Smooth muscle cell (in vitro differentiated cells): Measurements from ENCODE around the gene OTOP3. TPM values are rescaled to one million over a fixed set of nuclear protein-coding genes. Genes with fewer than 3 reads are reported as not detected.

ENCODE experiments used
- DNase-seq: peaks from one replicate; lab custom pipeline; 2025; ENCODE audit not compliant: unreplicated experiment; lab: John Stamatoyannopoulos, UW
- H2AFZ ChIP-seq: fragments of 200-600 bp; sonication (generic); 2 replicates; pipeline ENCODE4 v1.6.0; 2016; ENCODE audit warnings: antibody characterized with exemption, low read depth, mild to moderate bottlenecking
- H3F3A ChIP-seq: fragments of 200-600 bp; sonication (generic); 2 replicates; pipeline ENCODE4 v1.6.0; 2017; ENCODE audit warnings: antibody characterized with exemption, low read depth
- H3K27ac ChIP-seq: fragments of 200-600 bp; sonication (generic); 2 replicates; pipeline ENCODE4 v1.5.1; 2016; ENCODE audit warnings: low read depth, mild to moderate bottlenecking
- H3K27me3 ChIP-seq: fragments of 200-600 bp; sonication (generic); 2 replicates; pipeline ENCODE4 v1.6.1; 2016; ENCODE audit warnings: low read depth, mild to moderate bottlenecking
- H3K36me3 ChIP-seq: fragments of 200-600 bp; sonication (generic); 2 replicates; pipeline ENCODE4 v1.5.1; 2016; ENCODE audit warnings: low read depth
- H3K4me1 ChIP-seq: fragments of 200-600 bp; sonication (generic); 2 replicates; pipeline ENCODE4 v1.5.1; 2016; ENCODE audit warnings: low read depth
- H3K4me2 ChIP-seq: fragments of 200-600 bp; sonication (generic); 2 replicates; pipeline ENCODE4 v1.6.0; 2016; ENCODE audit warnings: mild to moderate bottlenecking
- H3K4me3 ChIP-seq: fragments of 200-600 bp; sonication (generic); 2 replicates; pipeline ENCODE4 v1.5.1; 2016; ENCODE audit warnings: mild to moderate bottlenecking
- H3K79me2 ChIP-seq: fragments of 200-600 bp; sonication (generic); 2 replicates; pipeline ENCODE4 v1.6.0; 2016; ENCODE audit warnings: low read depth, mild to moderate bottlenecking
- H3K9ac ChIP-seq: fragments of 200-600 bp; sonication (generic); 2 replicates; pipeline ENCODE4 v1.6.0; 2016; ENCODE audit warnings: low read depth
- H3K9me3 ChIP-seq: fragments of 200-600 bp; sonication (generic); replicated peaks from 2 replicates; pipeline ENCODE4 v1.5.1; 2016; ENCODE audit warnings: low read depth
- H4K20me1 ChIP-seq: fragments of 200-600 bp; sonication (generic); 2 replicates; pipeline ENCODE4 v1.6.0; 2016; ENCODE audit warnings: low read depth
- WGBS: methylation state at CpG from one replicate; pipeline ENCODE4 v1.1.7; 2016; ENCODE audit warnings: low lambda C conversion rate; 5-methylcytosine and 5-hydroxymethylcytosine counted together
- polyA plus RNA-seq: library from polyadenylated mRNA; unstranded; fragments of >200 nt; fragmentation: Nextera tagmentation; extraction: Ambion mirVana; gene quantifications from 2 replicates; pipeline ENCODE4 v1.2.1, GENCODE V29; 2016
- total RNA-seq: library from RNA; depleted of rRNA; stranded (reverse); fragments of >200 nt; gene quantifications from 2 replicates; pipeline ENCODE4 v1.2.3, GENCODE V29; 2014
- TF ChIP-seq, protein P1 (sequence below): fragments of 200-600 bp; sonication (generic); IDR thresholded peaks from 2 replicates; pipeline ENCODE4 v1.5.1; 2017; ENCODE audit warnings: borderline replicate concordance, mild to moderate bottlenecking, antibody characterized with exemption; ENCODE audit not compliant: insufficient read depth, poor library complexity, severe bottlenecking

OTOP3 gene
- total and polyA plus RNA-seq, 2 experiments from 2014 or later: not detected

DNA sequence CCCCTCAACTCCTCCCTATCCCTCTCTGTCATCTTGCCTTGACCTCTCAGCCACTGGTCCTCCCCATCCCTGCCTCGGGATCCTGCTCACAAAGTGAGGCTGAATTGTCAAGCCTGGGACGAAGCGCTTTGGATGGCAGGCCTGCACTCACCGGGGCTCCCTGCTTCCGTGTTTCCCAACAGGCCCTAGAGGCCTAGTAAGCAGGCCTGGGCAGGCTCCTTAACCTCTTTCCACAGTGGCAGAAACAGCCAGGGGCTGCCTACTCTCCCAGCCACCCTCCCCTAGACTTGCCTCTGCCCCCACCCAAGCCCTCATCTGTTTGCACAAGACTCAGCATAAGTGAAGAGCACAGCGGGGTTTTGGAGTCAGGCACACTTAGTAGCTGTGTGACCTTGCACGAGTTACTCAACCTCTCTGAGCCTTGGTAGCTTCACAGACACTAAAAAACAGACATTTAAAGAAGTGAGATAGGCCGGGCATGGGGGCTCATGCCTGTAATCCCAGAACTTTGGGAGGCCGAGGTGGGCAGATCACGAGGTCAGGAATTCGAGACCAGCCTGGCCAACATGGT, 37.2 kb upstream of the OTOP3 start:
- no peak overlapping the region for H2AFZ ChIP-seq
- H3K36me3 ChIP-seq: no peaks in the 10 kb centered on the region
- 81% methylated on average over 11 of the region's 11 CpGs for WGBS
- no peak overlapping the region for H3K9ac ChIP-seq
- no peak overlapping the region for H3K27ac ChIP-seq
- H3F3A ChIP-seq: no peaks in the 10 kb centered on the region
- H3K79me2 ChIP-seq: no peaks in the 10 kb centered on the region
- no peaks in the 10 kb centered on the region for H3K4me1 ChIP-seq
- no peak for DNase-seq
- no peaks in the 10 kb centered on the region for H3K9me3 ChIP-seq
- no peaks in the 10 kb centered on the region for H4K20me1 ChIP-seq
- H3K4me2 ChIP-seq: no peak overlapping the region
- TF ChIP-seq, protein P1, sequence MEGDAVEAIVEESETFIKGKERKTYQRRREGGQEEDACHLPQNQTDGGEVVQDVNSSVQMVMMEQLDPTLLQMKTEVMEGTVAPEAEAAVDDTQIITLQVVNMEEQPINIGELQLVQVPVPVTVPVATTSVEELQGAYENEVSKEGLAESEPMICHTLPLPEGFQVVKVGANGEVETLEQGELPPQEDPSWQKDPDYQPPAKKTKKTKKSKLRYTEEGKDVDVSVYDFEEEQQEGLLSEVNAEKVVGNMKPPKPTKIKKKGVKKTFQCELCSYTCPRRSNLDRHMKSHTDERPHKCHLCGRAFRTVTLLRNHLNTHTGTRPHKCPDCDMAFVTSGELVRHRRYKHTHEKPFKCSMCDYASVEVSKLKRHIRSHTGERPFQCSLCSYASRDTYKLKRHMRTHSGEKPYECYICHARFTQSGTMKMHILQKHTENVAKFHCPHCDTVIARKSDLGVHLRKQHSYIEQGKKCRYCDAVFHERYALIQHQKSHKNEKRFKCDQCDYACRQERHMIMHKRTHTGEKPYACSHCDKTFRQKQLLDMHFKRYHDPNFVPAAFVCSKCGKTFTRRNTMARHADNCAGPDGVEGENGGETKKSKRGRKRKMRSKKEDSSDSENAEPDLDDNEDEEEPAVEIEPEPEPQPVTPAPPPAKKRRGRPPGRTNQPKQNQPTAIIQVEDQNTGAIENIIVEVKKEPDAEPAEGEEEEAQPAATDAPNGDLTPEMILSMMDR: no peak
- no peak overlapping the region for H3K4me3 ChIP-seq
- peaks cover 41% of the 10 kb centered on the region for H3K27me3 ChIP-seq

DNA sequence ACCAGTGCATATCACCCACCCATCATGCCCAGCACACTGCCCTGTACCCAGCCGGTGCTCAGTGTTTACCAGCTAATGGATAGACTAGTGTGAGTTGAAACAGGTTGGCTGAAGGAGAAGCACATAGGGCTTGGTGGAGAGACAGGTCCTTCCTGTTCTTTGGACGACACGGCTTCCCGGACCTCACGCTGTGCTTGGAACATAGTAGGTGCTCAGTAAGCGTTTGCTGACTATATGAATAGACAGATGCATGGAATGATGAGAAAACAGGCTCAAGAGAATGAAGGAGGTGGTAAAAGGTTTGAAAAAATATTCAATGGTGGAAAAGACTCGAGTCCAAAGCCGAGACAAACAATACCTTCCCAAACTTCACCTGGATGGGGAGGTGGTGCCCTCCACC, 35.5 kb upstream of the OTOP3 start:
- WGBS: 89% methylated on average over 8 of the region's 8 CpGs
- Histone ChIP-seq H3K27ac (no peak overlapping the region), H3K79me2 (no peaks in the 10 kb centered on the region), H4K20me1 (no peaks in the 10 kb centered on the region), H3K4me2 (no peak overlapping the region), H3K4me3 (no peak overlapping the region), H3K9ac (no peak overlapping the region), H3K36me3 (no peaks in the 10 kb centered on the region), H2AFZ (no peak overlapping the region), H3F3A (no peaks in the 10 kb centered on the region), H3K9me3 (no peaks in the 10 kb centered on the region), H3K27me3 (peaks cover 24% of the 10 kb centered on the region), H3K4me1 (no peaks in the 10 kb centered on the region)
- TF ChIP-seq, protein P1: no peak
- no peak for DNase-seq

DNA sequence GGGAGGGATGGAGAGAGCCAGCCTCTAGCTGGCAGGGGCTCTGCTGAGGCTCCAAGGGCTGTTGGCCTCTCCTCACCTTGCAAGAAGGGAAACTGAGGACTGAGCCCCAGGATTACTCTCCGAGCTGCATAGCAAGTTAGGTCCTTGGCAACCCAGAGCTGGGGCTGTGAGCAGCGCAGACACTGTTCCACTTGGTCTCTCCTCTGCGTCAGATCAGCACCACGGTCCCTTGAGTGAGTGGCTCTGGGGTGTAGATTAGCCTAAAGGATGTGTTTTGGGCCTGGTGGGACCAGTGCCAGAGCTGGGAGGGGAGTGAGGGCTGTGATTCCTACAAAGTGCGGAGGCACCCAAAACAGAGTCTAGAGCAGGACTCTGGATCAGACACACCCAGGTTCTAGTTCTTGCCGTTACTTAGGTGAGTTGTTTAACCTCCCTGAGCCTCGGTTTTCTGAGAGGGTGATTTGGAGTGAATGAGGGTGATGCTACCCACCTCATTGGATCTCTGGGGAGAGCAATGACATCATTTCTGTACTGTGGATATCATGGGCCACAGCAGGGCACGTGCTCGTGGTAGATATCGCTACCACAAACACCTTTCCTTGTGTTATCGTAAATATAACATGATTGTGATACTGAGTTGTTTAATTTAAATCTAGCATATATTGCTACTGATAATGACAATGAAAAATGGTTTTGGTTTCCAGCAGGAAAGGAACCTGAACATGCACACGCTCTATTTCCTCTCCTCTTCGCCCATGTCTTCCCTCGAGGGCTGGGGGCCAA, 34.2 kb upstream of the OTOP3 start:
- no peak for DNase-seq
- Histone ChIP-seq H3K4me3 (no peak overlapping the region), H3K9ac (no peak overlapping the region), H2AFZ (no peak overlapping the region), H3K4me2 (no peak overlapping the region), H3K9me3 (no peaks in the 10 kb centered on the region), H3K4me1 (no peaks in the 10 kb centered on the region), H3K27ac (no peak overlapping the region), H3K27me3 (peaks cover 11% of the 10 kb centered on the region), H3K36me3 (no peaks in the 10 kb centered on the region), H3K79me2 (no peaks in the 10 kb centered on the region), H3F3A (no peaks in the 10 kb centered on the region), H4K20me1 (no peaks in the 10 kb centered on the region)
- TF ChIP-seq, protein P1: no peak
- 92% methylated on average over 14 of the region's 14 CpGs for WGBS
